Mesenchymal stem cell (in vitro differentiated cells and primary cell): ENCODE results near the gene HPCA.
A peak's percentile ranks its signal among the peaks of the same experiment; 100 is the strongest.

ENCODE experiments used
- DNase-seq: peaks from one replicate; pipeline ENCODE4 v3.0.0-alpha.2; 2013
- H2AFZ ChIP-seq: one replicate; pipeline ENCODE4 v1.6.1; 2013; ENCODE audit warnings: low read depth, mild to moderate bottlenecking, control low read depth, inconsistent platforms, low read length, moderate library complexity
- H2AK5ac ChIP-seq: 2 replicates; pipeline ENCODE4 v1.6.1; 2013; ENCODE audit warnings: low read length, moderate library complexity, mild to moderate bottlenecking, inconsistent platforms; ENCODE audit not compliant: severe bottlenecking
- H2BK120ac ChIP-seq: one replicate; pipeline ENCODE4 v1.6.1; 2013; ENCODE audit warnings: low read depth, mild to moderate bottlenecking, inconsistent platforms, low read length, moderate library complexity
- H2BK12ac ChIP-seq, 2 experiments: one replicate each; pipeline ENCODE4 v1.6.1; 2013; ENCODE audit warnings: inconsistent platforms in 2 of 2, low read length in 2 of 2, mild to moderate bottlenecking in 2 of 2, moderate library complexity in 2 of 2, control low read depth in 1 of 2
- H2BK15ac ChIP-seq: one replicate; pipeline ENCODE4 v1.6.1; 2013; ENCODE audit warnings: mild to moderate bottlenecking, low read depth, inconsistent platforms; ENCODE audit not compliant: poor library complexity, severe bottlenecking
- H2BK5ac ChIP-seq: 2 replicates; pipeline ENCODE4 v1.6.1; 2013; ENCODE audit warnings: low read depth, mild to moderate bottlenecking, low read length, control low read depth, inconsistent platforms; ENCODE audit not compliant: poor library complexity, severe bottlenecking
- H3K14ac ChIP-seq, 2 experiments: one replicate each; pipeline ENCODE4 v1.6.1; 2013; ENCODE audit warnings: inconsistent platforms in 2 of 2, low read length in 2 of 2, control low read depth in 1 of 2, mild to moderate bottlenecking in 1 of 2, moderate library complexity in 1 of 2
- H3K18ac ChIP-seq, 2 experiments: one replicate each; pipeline ENCODE4 v1.6.1; 2013; ENCODE audit warnings: inconsistent platforms in 2 of 2, low read length in 2 of 2, control low read depth in 1 of 2, low read depth in 1 of 2, mild to moderate bottlenecking in 1 of 2
- H3K23ac ChIP-seq, 2 experiments: one replicate each; pipeline ENCODE4 v1.6.1; 2013; ENCODE audit warnings: inconsistent platforms in 2 of 2, low read length in 2 of 2, mild to moderate bottlenecking in 2 of 2, moderate library complexity in 2 of 2, control low read depth in 1 of 2
- H3K27ac ChIP-seq: 2 replicates; pipeline ENCODE4 v1.5.1; 2013; ENCODE audit warnings: mild to moderate bottlenecking, moderate library complexity, low read length, control low read depth, inconsistent platforms; ENCODE audit not compliant: poor library complexity, severe bottlenecking
- H3K27me3 ChIP-seq, 2 experiments: 2 replicates each; pipeline versions ENCODE4 v1.6.1 to v1.7.0; 2013; ENCODE audit warnings: low read length in 2 of 2, mild to moderate bottlenecking in 2 of 2, moderate library complexity in 2 of 2, control low read depth in 1 of 2, inconsistent platforms in 1 of 2; ENCODE audit not compliant: control insufficient read depth in 1 of 2, insufficient read depth in 1 of 2
- H3K36me3 ChIP-seq, 2 experiments: 2 replicates each; pipeline versions ENCODE4 v1.6.1 to v1.7.0; 2013; ENCODE audit warnings: low read length in 2 of 2, control low read depth in 1 of 2, inconsistent platforms in 1 of 2, low read depth in 1 of 2, mild to moderate bottlenecking in 1 of 2; ENCODE audit not compliant: insufficient read depth in 2 of 2, control insufficient read depth in 1 of 2
- H3K4ac ChIP-seq, 2 experiments: one replicate each; pipeline ENCODE4 v1.6.1; 2013; ENCODE audit warnings: inconsistent platforms in 2 of 2, low read length in 2 of 2, mild to moderate bottlenecking in 2 of 2, moderate library complexity in 2 of 2, control low read depth in 1 of 2, low read depth in 1 of 2
- H3K4me1 ChIP-seq: 2 replicates; pipeline ENCODE4 v1.6.1; 2013; ENCODE audit warnings: low read depth, low read length, control low read depth; ENCODE audit not compliant: control insufficient read depth, insufficient read depth
- H3K4me2 ChIP-seq: 2 replicates; pipeline ENCODE4 v1.6.1; 2013; ENCODE audit warnings: low read length, mild to moderate bottlenecking, inconsistent platforms; ENCODE audit not compliant: poor library complexity, severe bottlenecking
- H3K4me3 ChIP-seq, 2 experiments: 2 replicates each; pipeline versions ENCODE4 v1.5.1 to v1.7.0; 2013; ENCODE audit warnings: low read length in 2 of 2, mild to moderate bottlenecking in 2 of 2, control low read depth in 1 of 2, low read depth in 1 of 2; ENCODE audit not compliant: insufficient read depth in 1 of 2
- H3K79me1 ChIP-seq: replicated peaks from 2 replicates; pipeline ENCODE4 v1.6.1; 2013; ENCODE audit warnings: mild to moderate bottlenecking, control low read depth, low read length, inconsistent platforms; ENCODE audit not compliant: poor library complexity, severe bottlenecking
- H3K9ac ChIP-seq: 2 replicates; pipeline ENCODE4 v1.7.0; 2013; ENCODE audit warnings: mild to moderate bottlenecking, low read length, moderate library complexity
- H3K9me3 ChIP-seq: 2 replicates; pipeline ENCODE4 v1.7.0; 2013; ENCODE audit warnings: mild to moderate bottlenecking, low read length; ENCODE audit not compliant: control insufficient read depth
- H4K8ac ChIP-seq: one replicate; pipeline ENCODE4 v1.6.1; 2013; ENCODE audit warnings: inconsistent platforms, mild to moderate bottlenecking, low read length, moderate library complexity
- H4K91ac ChIP-seq: one replicate; pipeline ENCODE4 v1.6.1; 2013; ENCODE audit warnings: mild to moderate bottlenecking, low read length, inconsistent platforms
- WGBS: methylation state at CpG from one replicate; pipeline ENCODE4 v1.1.7; 2013; ENCODE audit warnings: mixed read lengths; 5-methylcytosine and 5-hydroxymethylcytosine counted together

HPCA gene

GRCh38 chr1:32871364-32872191 is 14.7 kb upstream of the HPCA start:
- Histone ChIP-seq H3K27me3 (peaks cover 31 to 38% of the 10 kb centered on the region in 2 experiments), H4K8ac (peak overlapping the region; percentile 1), H3K4ac (no peak overlapping the region), H3K4me1 (peaks cover 18% of the 10 kb centered on the region), H3K27ac (no peak overlapping the region), H3K36me3 (peaks cover 0 to 8% of the 10 kb centered on the region in 2 experiments), H2BK5ac (no peak overlapping the region), H2BK12ac (peak overlapping the region in 1 of 2 experiments; percentile 70), H3K4me3 (peak overlapping the region; percentile 52 to 70), H2BK120ac (no peak overlapping the region), H2BK15ac (no peak overlapping the region), H3K14ac (peak overlapping the region in 1 of 2 experiments; percentile 87), H3K79me1 (no peaks in the 10 kb centered on the region), H3K9ac (peak overlapping the region; percentile 65), H2AK5ac (no peak overlapping the region), H2AFZ (no peak overlapping the region), H3K9me3 (no peaks in the 10 kb centered on the region), H3K18ac (peak overlapping the region in 1 of 2 experiments; percentile 48), H3K23ac (peak overlapping the region; percentile 26 to 27), H4K91ac (no peak overlapping the region), H3K4me2 (peak overlapping the region; percentile 92)
- WGBS: 43% methylated on average over 10 of the region's 13 CpGs
- peak; percentile 11 for DNase-seq

DNA sequence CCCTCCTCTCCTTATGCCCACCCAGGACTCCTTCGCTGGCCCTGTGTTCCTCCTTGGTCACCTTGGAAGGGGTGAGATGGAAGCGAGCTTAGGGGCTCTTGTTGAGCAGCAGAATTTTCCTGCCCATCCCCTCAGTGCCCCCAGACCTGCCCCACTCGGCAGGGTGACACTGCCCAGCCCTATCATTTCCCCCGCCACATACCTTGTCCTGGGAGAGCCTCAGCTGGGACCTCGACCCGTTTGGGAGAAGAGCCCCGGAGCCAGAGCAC is 14.2 kb upstream of the HPCA start:
- 62% methylated on average over 7 of the region's 7 CpGs for WGBS
- H3K18ac ChIP-seq: no peak overlapping the region

DNA sequence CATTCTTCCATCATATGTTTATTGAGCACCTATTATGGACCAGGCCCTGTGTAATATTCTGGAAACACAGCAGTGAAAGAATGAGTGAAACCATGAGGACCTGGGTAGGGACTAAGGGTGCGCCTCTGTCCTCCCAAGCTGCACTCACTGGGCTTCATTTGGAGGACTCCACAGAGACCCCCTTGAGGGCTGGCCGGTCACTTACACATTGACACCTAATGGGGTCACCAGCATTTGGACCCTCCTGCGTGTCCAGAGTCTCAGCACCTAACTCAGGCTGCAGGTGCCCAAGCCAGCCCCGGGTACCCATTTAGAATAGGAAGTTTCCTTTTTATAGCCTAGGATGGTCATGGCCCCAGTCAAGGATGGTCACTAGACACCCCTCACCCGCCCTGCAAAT is 12.8 kb upstream of the HPCA start:
- Histone ChIP-seq H2BK5ac (no peak overlapping the region), H3K18ac (no peak overlapping the region), H3K9ac (no peak overlapping the region), H3K27ac (no peak overlapping the region), H3K23ac (no peak overlapping the region), H3K4me2 (no peak overlapping the region), H3K27me3 (peaks cover 43 to 48% of the 10 kb centered on the region in 2 experiments), H4K8ac (no peak overlapping the region), H2BK15ac (no peak overlapping the region), H3K9me3 (no peaks in the 10 kb centered on the region), H2AK5ac (no peak overlapping the region), H2BK120ac (no peak overlapping the region), H3K4ac (no peak overlapping the region), H4K91ac (no peak overlapping the region), H3K4me3 (no peak overlapping the region), H2BK12ac (no peak overlapping the region), H3K14ac (no peak overlapping the region), H2AFZ (no peak overlapping the region), H3K4me1 (peaks cover 23% of the 10 kb centered on the region), H3K36me3 (no peaks in the 10 kb centered on the region), H3K79me1 (no peaks in the 10 kb centered on the region)
- DNase-seq: no peak
- WGBS: 90% methylated on average over 4 of the region's 5 CpGs

More for the DNA sequence above, 14.2 kb upstream of the HPCA start:
- Histone ChIP-seq H4K91ac (no peak overlapping the region), H3K23ac (no peak overlapping the region), H3K9ac (no peak overlapping the region), H3K4me3 (peak overlapping the region in 1 of 2 experiments; percentile 0), H3K4ac (no peak overlapping the region), H2AFZ (no peak overlapping the region), H3K14ac (no peak overlapping the region), H3K36me3 (peaks cover 0 to 8% of the 10 kb centered on the region in 2 experiments), H4K8ac (no peak overlapping the region), H2BK120ac (no peak overlapping the region), H2BK12ac (no peak overlapping the region), H3K79me1 (no peaks in the 10 kb centered on the region), H2BK15ac (no peak overlapping the region), H3K27ac (no peak overlapping the region), H2AK5ac (no peak overlapping the region), H3K27me3 (peaks cover 35 to 42% of the 10 kb centered on the region in 2 experiments), H2BK5ac (peak overlapping the region; percentile 3), H3K4me2 (no peak overlapping the region), H3K4me1 (peaks cover 19% of the 10 kb centered on the region), H3K9me3 (no peaks in the 10 kb centered on the region)
- DNase-seq: no peak

DNA sequence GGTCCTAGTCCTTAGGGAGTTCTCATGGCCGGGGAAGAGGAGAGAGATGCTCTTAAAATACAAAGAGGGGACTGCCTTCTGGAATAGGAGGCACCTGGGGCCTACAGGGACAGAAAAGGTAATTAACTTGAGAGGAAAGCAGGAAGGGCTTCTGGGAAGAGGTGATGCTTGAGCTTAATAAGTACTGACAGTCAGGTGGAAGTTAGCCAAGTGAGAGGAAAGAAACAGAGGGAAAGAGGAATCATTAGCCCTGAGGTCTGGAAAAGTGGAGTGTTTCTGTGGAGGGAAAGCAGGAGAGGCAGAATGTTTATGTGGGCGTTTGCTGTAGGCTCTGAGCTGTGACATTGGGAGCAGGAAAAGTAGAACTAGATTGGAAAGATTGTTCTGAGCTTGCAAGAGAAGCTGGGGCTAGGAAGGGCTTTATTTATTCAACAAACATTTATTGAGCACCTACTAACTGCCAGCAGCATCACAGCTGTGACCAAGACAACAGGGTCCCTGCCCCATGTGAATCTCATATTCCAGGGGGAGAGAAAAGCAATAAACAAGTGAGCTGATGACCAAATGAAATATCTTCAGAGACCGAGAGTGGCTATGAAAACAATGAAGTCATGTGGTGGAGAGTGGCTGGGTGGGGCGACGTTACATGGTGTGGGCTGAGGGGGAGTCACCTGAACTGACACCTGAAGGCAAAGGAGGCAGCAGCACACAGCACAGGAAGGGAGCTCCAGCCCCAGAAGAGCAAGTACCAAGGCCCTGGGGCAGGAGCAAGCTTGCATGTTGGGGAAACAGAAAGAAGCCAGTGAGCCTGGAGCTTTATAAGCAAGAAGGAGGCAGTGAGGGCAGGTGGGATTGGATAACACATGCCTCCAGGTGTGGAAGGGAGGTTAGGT is 11.2 kb upstream of the HPCA start:
- Histone ChIP-seq H4K8ac (no peak overlapping the region), H2BK5ac (no peak overlapping the region), H3K9me3 (no peaks in the 10 kb centered on the region), H2BK12ac (no peak overlapping the region), H3K27me3 (peaks cover 39 to 45% of the 10 kb centered on the region in 2 experiments), H2AK5ac (no peak overlapping the region), H3K36me3 (no peaks in the 10 kb centered on the region), H3K9ac (no peak overlapping the region), H3K23ac (no peak overlapping the region), H3K4me2 (no peak overlapping the region), H3K27ac (no peak overlapping the region), H2BK120ac (no peak overlapping the region), H2BK15ac (peak overlapping the region; percentile 17), H2AFZ (no peak overlapping the region), H3K14ac (no peak overlapping the region), H4K91ac (no peak overlapping the region), H3K18ac (no peak overlapping the region), H3K4me3 (no peak overlapping the region), H3K4me1 (peaks cover 22% of the 10 kb centered on the region), H3K4ac (no peak overlapping the region), H3K79me1 (no peaks in the 10 kb centered on the region)
- 45% methylated on average over 5 of the region's 5 CpGs for WGBS
- DNase-seq: no peak
